NCI-H1694 treated with DMSO at 0.1 percent for 48 hours (cell line): ENCODE data around the gene ADGRL3.
"Not testable (repeated sequence)": the region's sequence is repeated elsewhere in the genome, so short reads cannot be mapped to it uniquely, and the experiment has no call there.

Source experiments
- DNase-seq: peaks from one replicate; lab custom pipeline; 2025; lab: John Stamatoyannopoulos, UW

The ADGRL3 gene

GRCh38 chr4:61493470-61493869 lies 293.3 kb downstream of the ADGRL3 start:
- no peak for DNase-seq

- DNase-seq = peak; percentile 28
Observed at GRCh38 chr4:61500883-61501282, 300.8 kb downstream of the ADGRL3 start.

- no peak for DNase-seq
Observed at GRCh38 chr4:61501812-61502211, 301.7 kb downstream of the ADGRL3 start.

GRCh38 chr4:61505773-61506685 lies 305.9 kb downstream of the ADGRL3 start:
- no peak for DNase-seq

GRCh38 chr4:61507091-61507490 lies 307.0 kb downstream of the ADGRL3 start:
- DNase-seq = no peak

GRCh38 chr4:61509721-61510241 lies 309.7 kb downstream of the ADGRL3 start:
- DNase-seq = not testable (repeated sequence)

- DNase-seq = no peak
Observed at GRCh38 chr4:61511716-61512488, 311.8 kb downstream of the ADGRL3 start.

GRCh38 chr4:61514991-61515390 lies 314.9 kb downstream of the ADGRL3 start:
- no peak for DNase-seq

GRCh38 chr4:61517144-61517543 lies 317.0 kb downstream of the ADGRL3 start:
- DNase-seq = no peak

GRCh38 chr4:61520166-61520565 lies 320.0 kb downstream of the ADGRL3 start:
- no peak for DNase-seq

- no peak for DNase-seq
Observed at GRCh38 chr4:61520681-61521160, 320.6 kb downstream of the ADGRL3 start.

GRCh38 chr4:61521451-61521850 lies 321.3 kb downstream of the ADGRL3 start:
- no peak for DNase-seq

- DNase-seq = no peak
Observed at GRCh38 chr4:61522312-61522711, 322.2 kb downstream of the ADGRL3 start.

- DNase-seq = no peak
Observed at GRCh38 chr4:61527888-61528287, 327.8 kb downstream of the ADGRL3 start.

- DNase-seq = no peak
Observed at GRCh38 chr4:61528595-61528994, 328.5 kb downstream of the ADGRL3 start.

- DNase-seq = no peak
Observed at GRCh38 chr4:61531188-61531587, 331.1 kb downstream of the ADGRL3 start.

GRCh38 chr4:61532336-61533000 lies 332.3 kb downstream of the ADGRL3 start:
- no peak for DNase-seq

- no peak for DNase-seq
Observed at GRCh38 chr4:61533140-61533539, 333.0 kb downstream of the ADGRL3 start.

GRCh38 chr4:61540944-61541343 lies 340.8 kb downstream of the ADGRL3 start:
- no peak for DNase-seq

GRCh38 chr4:61541459-61541858 lies 341.3 kb downstream of the ADGRL3 start:
- DNase-seq = no peak

GRCh38 chr4:61543976-61544375 lies 343.9 kb downstream of the ADGRL3 start:
- no peak for DNase-seq

GRCh38 chr4:61545902-61546480 lies 345.9 kb downstream of the ADGRL3 start:
- no peak for DNase-seq
